HL-60 (cell line): ENCODE results near the gene CSN3.

Experiments
- CTCF ChIP-seq: IDR thresholded peaks from one replicate; pipeline ENCODE4 v1.5.1; 2011; ENCODE audit warnings: low read length, control low read depth, inconsistent platforms; ENCODE audit not compliant: insufficient read depth
- POLR2AphosphoS5 ChIP-seq: IDR thresholded peaks from 2 replicates; pipeline ENCODE4 v1.6.1; 2012; ENCODE audit warnings: low read depth
- REST ChIP-seq: IDR thresholded peaks from 2 replicates; pipeline ENCODE4 v1.6.1; 2012; ENCODE audit warnings: low read depth; ENCODE audit not compliant: insufficient replicate concordance
- SPI1 ChIP-seq: IDR thresholded peaks from 2 replicates; pipeline ENCODE4 v1.6.1; 2012; ENCODE audit warnings: low read depth, mild to moderate bottlenecking, borderline replicate concordance

- TF ChIP-seq POLR2AphosphoS5 (no peak), CTCF (no peak), REST (no peak), SPI1 (no peak)
Observed at GRCh38 chr4:70251250-70251944, 9.0 kb downstream of the CSN3 start.
